Endodermal cell (in vitro differentiated cells): Measurements from ENCODE around the gene POU2F3. TPM values are rescaled to one million over a fixed set of nuclear protein-coding genes. Genes with fewer than 3 reads are reported as not detected.
"Not testable (repeated sequence)": the region's sequence is repeated elsewhere in the genome, so short reads cannot be mapped to it uniquely, and the experiment has no call there.

Experiments
- DNase-seq: peaks from one replicate; pipeline ENCODE4 v3.0.0-alpha.2; 2017
- H3K27ac ChIP-seq: 2 replicates; pipeline ENCODE4 v1.5.1; 2013; ENCODE audit warnings: mild to moderate bottlenecking, low read depth, low read length, moderate library complexity
- H3K27me3 ChIP-seq: 2 replicates; pipeline ENCODE4 v1.6.1; 2013; ENCODE audit warnings: mild to moderate bottlenecking, low read length, moderate library complexity; ENCODE audit not compliant: insufficient read depth, control insufficient read depth, poor library complexity, severe bottlenecking
- H3K36me3 ChIP-seq: 2 replicates; pipeline ENCODE4 v1.7.0; 2013; ENCODE audit warnings: mild to moderate bottlenecking, low read length, moderate library complexity; ENCODE audit not compliant: control insufficient read depth, insufficient read depth
- H3K4me1 ChIP-seq: one replicate; pipeline ENCODE4 v1.7.0; 2013; ENCODE audit warnings: low read length; ENCODE audit not compliant: control insufficient read depth, insufficient read depth
- H3K4me3 ChIP-seq: 2 replicates; pipeline ENCODE4 v1.5.1; 2013; ENCODE audit warnings: mild to moderate bottlenecking, low read length, moderate library complexity
- H3K9ac ChIP-seq: 2 replicates; pipeline ENCODE4 v1.6.1; 2013; ENCODE audit warnings: mild to moderate bottlenecking, low read length, moderate library complexity; ENCODE audit not compliant: poor library complexity, severe bottlenecking; ENCODE audit errors: extremely low read depth
- H3K9me3 ChIP-seq: 2 replicates; pipeline ENCODE4 v1.6.1; 2013; ENCODE audit warnings: mild to moderate bottlenecking, low read length, moderate library complexity; ENCODE audit not compliant: control insufficient read depth
- H3K27ac Mint-ChIP-seq: 2 replicates; pipeline ENCODE4 v1.8.0; 2020; ENCODE audit warnings: mixed read lengths
- H3K27me3 Mint-ChIP-seq: 2 replicates; pipeline ENCODE4 v1.8.0; 2021; ENCODE audit warnings: mild to moderate bottlenecking, mixed read lengths; ENCODE audit not compliant: insufficient read depth
- H3K36me3 Mint-ChIP-seq: 2 replicates; pipeline ENCODE4 v1.8.0; 2020; ENCODE audit warnings: low read depth, mixed read lengths
- H3K4me1 Mint-ChIP-seq: 2 replicates; pipeline ENCODE4 v1.8.0; 2020; ENCODE audit warnings: mixed read lengths
- H3K4me3 Mint-ChIP-seq: 2 replicates; pipeline ENCODE4 v1.8.0; 2020; ENCODE audit warnings: mild to moderate bottlenecking, moderate library complexity, mixed read lengths
- H3K9me3 Mint-ChIP-seq: 2 replicates; pipeline ENCODE4 v1.8.0; 2020; ENCODE audit warnings: mild to moderate bottlenecking, mixed read lengths
- CTCF ChIP-seq: fragments of 200-600 bp; sonication (generic); conservative IDR thresholded peaks from 2 replicates; pipeline ENCODE4 v1.5.0; 2021; ENCODE audit warnings: antibody characterized with exemption, mild to moderate bottlenecking
- WGBS, 2 experiments: methylation state at CpG; one replicate each; pipeline versions ENCODE4 v1.1.5 to v1.1.7; 2013; ENCODE audit warnings: missing lambda C conversion rate in 2 of 2, mixed read lengths in 1 of 2; ENCODE audit not compliant: insufficient coverage in 1 of 2, insufficient read length in 1 of 2; 5-methylcytosine and 5-hydroxymethylcytosine counted together
- total RNA-seq, 2 donors: library from RNA; stranded (reverse); fragmentation: NEBNext Ultra II Directional in 1 of 2; extraction: Animal tissue kit (Norgen Biotek cat#: 25700) in 1 of 2; gene quantifications; 2 replicates in 1 of 2; 3 replicates in 1 of 2; pipeline ENCODE4 v1.2.1, GENCODE V29; 2021

POU2F3 gene
- total RNA-seq, 2 donors from 2014 or later: 0.46 TPM; not detected in 1

- TF ChIP-seq CTCF: no peak
- no peaks in the 10 kb centered on the region for H3K36me3 ChIP-seq
- H3K9me3 ChIP-seq: no peaks in the 10 kb centered on the region
- Mint-ChIP-seq H3K27ac (no peak overlapping the region), H3K27me3 (peaks cover 19% of the 10 kb centered on the region), H3K4me3 (no peak overlapping the region), H3K9me3 (no peaks in the 10 kb centered on the region), H3K36me3 (no peaks in the 10 kb centered on the region), H3K4me1 (no peaks in the 10 kb centered on the region)
- H3K27ac ChIP-seq: no peak overlapping the region
- 78 to 92% methylated on average over 1 to 2 of the region's 2 CpGs for WGBS, 2 experiments
- no peak for DNase-seq
- H3K4me1 ChIP-seq: no peaks in the 10 kb centered on the region
- H3K9ac ChIP-seq: no peak overlapping the region
- H3K4me3 ChIP-seq: no peak overlapping the region
- peaks cover 8% of the 10 kb centered on the region for H3K27me3 ChIP-seq
Observed at GRCh38 chr11:120273432-120273831, 33.5 kb downstream of the POU2F3 start.

GRCh38 chr11:120273956-120274355, 34.0 kb downstream of the POU2F3 start:
- H3K4me3 Mint-ChIP-seq, H3K27ac Mint-ChIP-seq, H3K4me1 ChIP-seq, H3K9me3 Mint-ChIP-seq, H3K27me3 ChIP-seq, H3K9ac ChIP-seq, H3K36me3 Mint-ChIP-seq, H3K36me3 ChIP-seq, H3K4me3 ChIP-seq, H3K4me1 Mint-ChIP-seq, H3K9me3 ChIP-seq, DNase-seq, H3K27ac ChIP-seq: not testable (repeated sequence)
- peaks cover 19% of the 10 kb centered on the region for H3K27me3 Mint-ChIP-seq
- WGBS, 2 experiments: 91% methylated on average over 1 of the region's 2 CpGs; no CpG with 5 or more reads in 1 of the 2 experiments

- H3K4me1 ChIP-seq: peaks cover 5% of the 10 kb centered on the region
- H3K9me3 Mint-ChIP-seq: no peaks in the 10 kb centered on the region
- peaks cover 8% of the 10 kb centered on the region for H3K4me1 Mint-ChIP-seq
- H3K27me3 ChIP-seq: no peaks in the 10 kb centered on the region
- H3K36me3 ChIP-seq: no peaks in the 10 kb centered on the region
- no peak overlapping the region for H3K4me3 ChIP-seq
- DNase-seq: no peak
- no peak overlapping the region for H3K27ac ChIP-seq
- 82% methylated on average over 5 of the region's 5 CpGs; no CpG with 5 or more reads in 1 of the 2 experiments for WGBS, 2 experiments
- no peak overlapping the region for H3K4me3 Mint-ChIP-seq
- H3K27ac Mint-ChIP-seq: no peak overlapping the region
- H3K9me3 ChIP-seq: no peaks in the 10 kb centered on the region
- no peak for TF ChIP-seq CTCF
- peaks cover 11% of the 10 kb centered on the region for H3K27me3 Mint-ChIP-seq
- H3K9ac ChIP-seq: no peak overlapping the region
- no peaks in the 10 kb centered on the region for H3K36me3 Mint-ChIP-seq
Observed at GRCh38 chr11:120279502-120279901, 39.6 kb downstream of the POU2F3 start.

GRCh38 chr11:120280600-120281051, 40.7 kb downstream of the POU2F3 start:
- no peak overlapping the region for H3K27ac ChIP-seq
- no peaks in the 10 kb centered on the region for H3K9me3 ChIP-seq
- Mint-ChIP-seq H3K36me3 (no peaks in the 10 kb centered on the region), H3K4me3 (no peak overlapping the region), H3K27ac (no peak overlapping the region), H3K9me3 (no peaks in the 10 kb centered on the region), H3K4me1 (peaks cover 8% of the 10 kb centered on the region), H3K27me3 (peaks cover 2% of the 10 kb centered on the region)
- H3K9ac ChIP-seq: no peak overlapping the region
- TF ChIP-seq CTCF: no peak
- no peaks in the 10 kb centered on the region for H3K27me3 ChIP-seq
- WGBS, 2 experiments: 92% methylated on average over 2 to 5 of the region's 5 CpGs
- H3K4me3 ChIP-seq: no peak overlapping the region
- DNase-seq: no peak
- peaks cover 5% of the 10 kb centered on the region for H3K4me1 ChIP-seq
- no peaks in the 10 kb centered on the region for H3K36me3 ChIP-seq
